Mammary epithelial cell (primary cell): ENCODE results near the gene GTPBP6.

Experiments used
- EZH2 ChIP-seq: IDR thresholded peaks from 2 replicates; pipeline ENCODE4 v1.6.1; 2012; ENCODE audit warnings: low read length, inconsistent platforms, borderline replicate concordance
- TF ChIP-seq, protein P1 (sequence below), 2 donors: IDR thresholded peaks in 1 of 2; conservative IDR thresholded peaks in 1 of 2; 2 replicates each; pipeline ENCODE4 v1.5.1; 2011 to 2012; ENCODE audit warnings: inconsistent platforms in 2 of 2, low read length in 2 of 2, mild to moderate bottlenecking in 2 of 2, control low read depth in 1 of 2, low read depth in 1 of 2; ENCODE audit not compliant: insufficient read depth in 1 of 2; ENCODE audit errors: extremely low read depth in 1 of 2

DNA sequence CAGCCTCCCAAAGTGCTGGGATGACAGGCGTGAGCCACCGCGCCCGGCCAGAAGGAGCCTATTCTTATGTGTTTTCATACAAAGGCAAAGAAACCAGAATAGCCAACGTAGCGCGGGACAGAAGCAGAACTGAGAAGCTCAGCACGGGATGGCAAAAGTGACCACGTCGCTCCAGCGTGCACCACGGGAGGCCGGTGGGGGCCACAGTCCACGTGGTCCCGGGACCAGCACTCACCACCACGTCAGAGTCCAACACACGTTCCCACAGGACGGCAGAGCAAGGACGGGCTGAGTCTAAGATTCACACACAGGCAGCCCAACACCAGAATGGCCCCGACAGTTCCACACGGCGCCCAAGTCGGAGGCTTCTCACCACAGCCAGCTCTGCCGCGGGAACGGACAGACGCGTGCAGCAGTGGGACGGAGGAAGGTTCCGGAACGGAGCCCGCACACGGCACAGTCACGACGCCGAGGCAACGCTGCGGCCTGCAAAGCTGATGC lies 18.8 kb upstream of the GTPBP6 start:
- TF ChIP-seq, protein P1, sequence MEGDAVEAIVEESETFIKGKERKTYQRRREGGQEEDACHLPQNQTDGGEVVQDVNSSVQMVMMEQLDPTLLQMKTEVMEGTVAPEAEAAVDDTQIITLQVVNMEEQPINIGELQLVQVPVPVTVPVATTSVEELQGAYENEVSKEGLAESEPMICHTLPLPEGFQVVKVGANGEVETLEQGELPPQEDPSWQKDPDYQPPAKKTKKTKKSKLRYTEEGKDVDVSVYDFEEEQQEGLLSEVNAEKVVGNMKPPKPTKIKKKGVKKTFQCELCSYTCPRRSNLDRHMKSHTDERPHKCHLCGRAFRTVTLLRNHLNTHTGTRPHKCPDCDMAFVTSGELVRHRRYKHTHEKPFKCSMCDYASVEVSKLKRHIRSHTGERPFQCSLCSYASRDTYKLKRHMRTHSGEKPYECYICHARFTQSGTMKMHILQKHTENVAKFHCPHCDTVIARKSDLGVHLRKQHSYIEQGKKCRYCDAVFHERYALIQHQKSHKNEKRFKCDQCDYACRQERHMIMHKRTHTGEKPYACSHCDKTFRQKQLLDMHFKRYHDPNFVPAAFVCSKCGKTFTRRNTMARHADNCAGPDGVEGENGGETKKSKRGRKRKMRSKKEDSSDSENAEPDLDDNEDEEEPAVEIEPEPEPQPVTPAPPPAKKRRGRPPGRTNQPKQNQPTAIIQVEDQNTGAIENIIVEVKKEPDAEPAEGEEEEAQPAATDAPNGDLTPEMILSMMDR (conservative IDR thresholded peaks at IDR 0.05 in 1 of 2, IDR thresholded peaks at IDR 0.05 in 1 of 2; ENCODE audit: extremely low read depth in 1 of 2, insufficient read depth in 1 of 2, low read depth in 1 of 2, low read length in 2 of 2), result no peak
- TF ChIP-seq EZH2, result no peak
